GM19328 (cell line): ENCODE measurements around the gene WTIP.

Experiments used
- ATAC-seq: cut with Tn5 transposase; IDR thresholded peaks from one replicate; pipeline ENCODE4 v1.9.1; 2021; ENCODE audit warnings: mild to moderate bottlenecking, moderate library complexity; ENCODE audit not compliant: unreplicated experiment

WTIP gene

DNA sequence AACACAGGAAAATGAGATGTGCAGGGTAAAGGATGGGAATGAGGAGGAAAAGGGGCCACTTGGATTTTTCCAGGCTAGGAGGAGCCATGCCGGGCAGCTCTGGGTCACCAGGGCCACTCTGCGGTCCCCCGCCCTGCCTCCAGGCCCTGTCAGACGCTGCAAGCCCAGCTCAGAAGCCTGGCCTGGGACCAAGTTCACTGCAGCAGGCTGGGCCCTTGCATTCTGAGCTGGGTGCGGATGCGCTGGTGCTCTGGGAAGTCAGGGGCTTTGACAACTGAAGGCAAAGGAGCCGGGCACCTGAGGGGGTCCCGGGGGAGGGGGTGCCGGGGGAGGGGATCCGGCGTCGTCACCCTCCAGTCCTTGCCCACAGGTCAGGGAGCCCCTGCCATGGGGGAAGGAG, 77.5 kb downstream of the WTIP start:
- ATAC-seq: no peak

DNA sequence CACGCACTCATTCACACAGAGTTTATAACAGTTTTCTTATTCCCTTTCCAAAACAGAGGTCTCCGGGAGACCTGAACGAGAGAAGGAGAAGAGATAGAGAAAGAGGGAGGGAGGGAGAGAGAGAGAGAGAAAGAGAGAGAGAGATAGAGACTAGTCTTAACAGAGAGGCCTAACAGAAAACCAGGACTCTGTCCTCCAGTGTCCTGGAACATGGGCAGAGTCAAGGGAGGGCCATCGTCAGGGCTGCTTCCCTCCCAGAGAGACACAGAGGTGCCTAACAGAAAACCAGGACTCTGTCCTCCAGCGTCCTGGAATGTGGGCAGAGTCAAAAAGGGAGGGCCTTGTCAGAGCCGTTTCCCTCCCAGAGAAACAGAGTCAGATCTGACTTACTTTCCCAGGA, 78.7 kb downstream of the WTIP start:
- no peak for ATAC-seq
